Kidney (tissue), 14 donors: ENCODE data around the gene VEZF1. TPM values are rescaled to one million over a fixed set of nuclear protein-coding genes. Genes with fewer than 3 reads are reported as not detected.

Experiments used
- DNase-seq, 5 donors: peaks; one replicate each; pipeline ENCODE4 v3.0.0-alpha.2; 2013 to 2020
- FAIRE-seq: peaks from 2 replicates; lab custom pipeline; 2012; peaks lifted over from hg19 to GRCh38; lab: Jason Lieb, UNC
- H3K27ac ChIP-seq, 2 donors: one replicate each; pipeline ENCODE4 v1.7.0; 2013; ENCODE audit warnings: low read depth in 2 of 2, low read length in 2 of 2, inconsistent platforms in 1 of 2
- H3K27me3 ChIP-seq: one replicate; pipeline ENCODE4 v1.7.1; 2013; ENCODE audit warnings: low read length, inconsistent platforms; ENCODE audit not compliant: control insufficient read depth, insufficient read depth
- H3K36me3 ChIP-seq, 3 donors: one replicate each; pipeline versions ENCODE4 v1.7.0 to v1.7.1; 2013; ENCODE audit warnings: low read length in 3 of 3, control low read depth in 1 of 3, inconsistent platforms in 1 of 3; ENCODE audit not compliant: insufficient read depth in 3 of 3, control insufficient read depth in 2 of 3
- H3K4me1 ChIP-seq, 3 donors: one replicate each; pipeline versions ENCODE4 v1.7.0 to v1.7.1; 2013; ENCODE audit warnings: low read length in 3 of 3, inconsistent platforms in 1 of 3, low read depth in 1 of 3; ENCODE audit not compliant: control insufficient read depth in 2 of 3, insufficient read depth in 2 of 3
- H3K4me3 ChIP-seq, 3 donors: one replicate each; pipeline versions ENCODE4 v1.7.0 to v1.8.1; 2013; ENCODE audit warnings: low read length in 3 of 3, control low read depth in 1 of 3, inconsistent platforms in 1 of 3
- H3K9ac ChIP-seq, 3 donors: one replicate each; pipeline versions ENCODE4 v1.7.0 to v1.7.1; 2013; ENCODE audit warnings: low read length in 3 of 3, control low read depth in 1 of 3, inconsistent platforms in 1 of 3
- H3K9me3 ChIP-seq, 3 donors: one replicate each; pipeline versions ENCODE4 v1.7.0 to v1.7.1; 2013; ENCODE audit warnings: low read length in 3 of 3, control low read depth in 1 of 3, inconsistent platforms in 1 of 3; ENCODE audit not compliant: control insufficient read depth in 2 of 3, insufficient read depth in 1 of 3
- intact Hi-C: fragments of 100-400 bp; cut with DNase I; formaldehyde crosslinking; loops from one replicate; pipeline ENCODE4 v1.11.1; 2022
- polyA plus RNA-seq: library from polyadenylated mRNA; stranded (reverse); fragments of 350-450 nt; fragmentation: Illumina TruSeq; extraction: RNeasy Lipid Tissue Mini Kit (QIAGEN cat#74804); gene quantifications from one replicate; pipeline ENCODE4 v1.2.3, GENCODE V29; 2014; ENCODE audit warnings: low read depth, low replicate concordance; ENCODE audit not compliant: insufficient read depth
- total RNA-seq: library from RNA; stranded (reverse); fragmentation: NEBNext Ultra II Directional; extraction: Animal tissue kit (Norgen Biotek cat#: 25700); gene quantifications from one replicate; pipeline ENCODE4 v1.2.1, GENCODE V29; 2021
- TF ChIP-seq, protein P1 (sequence below): IDR thresholded peaks from 3 replicates; pipeline ENCODE4 v1.5.1; 2012; ENCODE audit warnings: mild to moderate bottlenecking, moderate library complexity, borderline replicate concordance; ENCODE audit not compliant: insufficient read depth; ENCODE audit errors: extremely low read depth
- donor health status: control.
- donor health status: control.
- donor health status: control.
- donor health status: control.
- donor health status: control.
- donor health status: DM: yes; HTN: yes; CAD: no.
- donor health status: Normal renal cell carcinoma (clear cell type).

VEZF1 gene
- total and polyA plus RNA-seq, 2 donors from 2014 or later = 26.0 to 92.5 TPM

DNA sequence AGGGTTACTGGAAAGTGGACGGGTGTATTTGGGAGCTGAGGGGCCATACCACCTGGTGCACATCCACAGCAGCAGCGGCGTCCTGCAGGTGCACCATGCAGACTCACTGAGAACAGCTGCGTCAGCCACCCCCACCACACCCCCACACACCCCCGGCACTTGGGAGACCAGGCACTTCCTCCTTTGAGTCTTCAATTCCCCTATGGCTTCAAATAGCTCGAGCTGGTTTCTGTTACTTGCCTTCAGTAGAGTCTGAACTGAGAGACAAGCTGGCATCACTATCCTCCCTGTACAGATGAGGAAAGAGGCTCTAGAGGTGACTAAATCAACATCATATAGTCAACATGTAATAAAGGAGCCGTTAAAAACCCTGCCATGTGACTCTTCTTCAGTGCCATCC lies 48.3 kb downstream of the VEZF1 start:
- intact Hi-C loops = no loop called here
- H3K36me3 ChIP-seq = no peaks in the 10 kb centered on the region
- DNase-seq (peak in 2 of 5 donors; percentile 38 to 85), FAIRE-seq (no peak)
- H3K9me3 ChIP-seq = no peaks in the 10 kb centered on the region
- no peak overlapping the region for H3K4me3 ChIP-seq
- H3K4me1 ChIP-seq = peaks cover 9 to 52% (median 50%) of the 10 kb centered on the region in 3 donors
- H3K27me3 ChIP-seq = no peaks in the 10 kb centered on the region
- no peak overlapping the region for H3K9ac ChIP-seq
- TF ChIP-seq, protein P1, sequence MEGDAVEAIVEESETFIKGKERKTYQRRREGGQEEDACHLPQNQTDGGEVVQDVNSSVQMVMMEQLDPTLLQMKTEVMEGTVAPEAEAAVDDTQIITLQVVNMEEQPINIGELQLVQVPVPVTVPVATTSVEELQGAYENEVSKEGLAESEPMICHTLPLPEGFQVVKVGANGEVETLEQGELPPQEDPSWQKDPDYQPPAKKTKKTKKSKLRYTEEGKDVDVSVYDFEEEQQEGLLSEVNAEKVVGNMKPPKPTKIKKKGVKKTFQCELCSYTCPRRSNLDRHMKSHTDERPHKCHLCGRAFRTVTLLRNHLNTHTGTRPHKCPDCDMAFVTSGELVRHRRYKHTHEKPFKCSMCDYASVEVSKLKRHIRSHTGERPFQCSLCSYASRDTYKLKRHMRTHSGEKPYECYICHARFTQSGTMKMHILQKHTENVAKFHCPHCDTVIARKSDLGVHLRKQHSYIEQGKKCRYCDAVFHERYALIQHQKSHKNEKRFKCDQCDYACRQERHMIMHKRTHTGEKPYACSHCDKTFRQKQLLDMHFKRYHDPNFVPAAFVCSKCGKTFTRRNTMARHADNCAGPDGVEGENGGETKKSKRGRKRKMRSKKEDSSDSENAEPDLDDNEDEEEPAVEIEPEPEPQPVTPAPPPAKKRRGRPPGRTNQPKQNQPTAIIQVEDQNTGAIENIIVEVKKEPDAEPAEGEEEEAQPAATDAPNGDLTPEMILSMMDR = no peak
- H3K27ac ChIP-seq = peak overlapping the region in 1 of 2 donors; percentile 27

DNA sequence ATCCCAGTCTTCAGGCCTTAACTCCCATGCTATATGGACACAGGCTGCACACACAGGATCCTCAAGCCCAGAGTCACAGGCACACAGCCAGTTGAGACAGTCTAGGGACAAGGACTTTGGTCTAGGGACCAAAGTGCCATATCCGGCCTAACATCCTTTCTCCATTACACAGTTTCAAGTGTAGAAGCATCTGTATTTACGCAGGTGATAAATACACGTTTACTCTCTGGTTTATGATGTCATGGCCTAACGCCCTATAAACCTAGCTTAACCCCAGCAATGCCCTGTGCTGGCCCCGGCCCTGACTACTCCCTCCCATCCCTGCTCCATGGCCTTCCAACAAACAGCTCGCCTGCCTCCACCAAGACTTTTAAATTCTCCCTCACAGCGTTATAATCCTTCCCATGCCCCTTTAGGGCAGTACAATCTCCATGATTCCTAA lies 50.0 kb downstream of the VEZF1 start:
- intact Hi-C loops = no loop called here
- no peak for DNase-seq

GRCh38 chr17:57937492-57937891 lies 50.6 kb downstream of the VEZF1 start:
- intact Hi-C loops = no loop called here
- Histone ChIP-seq H3K4me3 (no peak overlapping the region), H3K36me3 (no peaks in the 10 kb centered on the region), H3K9me3 (no peaks in the 10 kb centered on the region), H3K9ac (no peak overlapping the region), H3K27me3 (no peaks in the 10 kb centered on the region), H3K27ac (no peak overlapping the region), H3K4me1 (peaks cover 9 to 50% (median 46%) of the 10 kb centered on the region in 3 donors)
- DNase-seq (no peak), FAIRE-seq (no peak)
- TF ChIP-seq, protein P1 = no peak

More for the DNA sequence above, 50.0 kb downstream of the VEZF1 start:
- Histone ChIP-seq H3K27ac (peak overlapping the region; percentile 15 to 51), H3K36me3 (no peaks in the 10 kb centered on the region), H3K9ac (peak overlapping the region in 1 of 3 donors; percentile 34), H3K9me3 (no peaks in the 10 kb centered on the region), H3K27me3 (no peaks in the 10 kb centered on the region), H3K4me1 (peaks cover 9 to 53% (median 47%) of the 10 kb centered on the region in 3 donors), H3K4me3 (no peak overlapping the region)
- TF ChIP-seq, protein P1 = no peak
- FAIRE-seq = no peak
